NOMO-1 (cell line): ENCODE results near the gene IGFBP5.

Experiments
- DNase-seq, 2 experiments: peaks; one replicate each; lab custom pipeline; 2025; ENCODE audit not compliant: unreplicated experiment in 2 of 2; lab: John Stamatoyannopoulos, UW

Gene IGFBP5

GRCh38 chr2:216670266-216671080 is 24.9 kb downstream of the IGFBP5 start:
- no peak for DNase-seq

- DNase-seq, result peak; percentile 26 to 50
These were observed 28.7 kb downstream of the IGFBP5 start for GRCh38 chr2:216666461-216667233.

DNA sequence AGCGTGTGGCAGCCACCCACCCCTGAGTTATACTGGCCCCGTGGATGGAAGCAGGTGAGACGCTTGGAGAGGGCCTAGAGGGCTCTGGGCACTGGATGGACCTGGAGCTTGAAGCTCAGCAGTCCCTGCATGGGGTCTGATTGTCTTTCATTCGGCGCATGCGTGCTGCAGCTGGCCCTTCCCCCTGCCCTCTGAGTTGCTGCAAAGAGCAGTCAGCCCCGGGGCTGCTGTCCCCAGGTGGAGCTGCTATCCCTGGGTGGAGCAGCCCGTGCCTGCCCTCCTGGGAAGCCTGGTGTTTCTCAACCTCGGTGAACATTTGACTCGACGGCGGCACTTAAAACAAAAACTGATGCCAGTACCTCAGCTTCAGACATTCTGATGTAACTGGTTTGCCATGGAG is 29.6 kb downstream of the IGFBP5 start:
- DNase-seq, result no peak

GRCh38 chr2:216665242-216665641 is 30.1 kb downstream of the IGFBP5 start:
- DNase-seq, result no peak

DNA sequence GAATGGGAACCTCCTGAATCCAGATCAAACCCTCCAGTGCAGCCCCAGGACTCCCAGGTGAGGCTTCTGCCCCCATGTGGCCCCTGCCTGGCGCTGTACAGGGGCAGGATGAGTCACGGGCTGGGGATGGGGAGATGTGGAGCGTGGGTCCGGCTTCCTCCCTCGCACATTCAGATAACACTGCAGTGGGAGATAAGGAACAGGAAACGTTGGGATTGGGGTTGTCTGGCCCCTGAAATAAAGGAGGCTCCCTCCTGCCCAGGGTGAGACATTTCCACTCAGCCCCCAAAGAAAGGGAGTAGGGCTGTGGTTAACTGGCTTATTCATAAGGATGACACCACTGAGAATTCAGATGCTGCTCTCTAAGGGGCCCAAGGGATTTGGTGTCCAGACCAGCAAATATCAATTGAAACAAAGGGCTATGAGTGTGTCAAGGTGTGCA is 30.7 kb downstream of the IGFBP5 start:
- no peak for DNase-seq

DNA sequence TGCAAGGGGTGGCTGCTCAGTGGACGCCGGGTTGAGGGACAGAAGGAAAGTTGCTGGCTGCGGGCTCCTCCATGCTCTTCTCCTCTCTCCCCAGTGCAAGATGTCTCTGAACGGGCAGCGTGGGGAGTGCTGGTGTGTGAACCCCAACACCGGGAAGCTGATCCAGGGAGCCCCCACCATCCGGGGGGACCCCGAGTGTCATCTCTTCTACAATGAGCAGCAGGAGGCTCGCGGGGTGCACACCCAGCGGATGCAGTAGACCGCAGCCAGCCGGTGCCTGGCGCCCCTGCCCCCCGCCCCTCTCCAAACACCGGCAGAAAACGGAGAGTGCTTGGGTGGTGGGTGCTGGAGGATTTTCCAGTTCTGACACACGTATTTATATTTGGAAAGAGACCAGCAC is 31.5 kb downstream of the IGFBP5 start:
- no peak for DNase-seq

DNA sequence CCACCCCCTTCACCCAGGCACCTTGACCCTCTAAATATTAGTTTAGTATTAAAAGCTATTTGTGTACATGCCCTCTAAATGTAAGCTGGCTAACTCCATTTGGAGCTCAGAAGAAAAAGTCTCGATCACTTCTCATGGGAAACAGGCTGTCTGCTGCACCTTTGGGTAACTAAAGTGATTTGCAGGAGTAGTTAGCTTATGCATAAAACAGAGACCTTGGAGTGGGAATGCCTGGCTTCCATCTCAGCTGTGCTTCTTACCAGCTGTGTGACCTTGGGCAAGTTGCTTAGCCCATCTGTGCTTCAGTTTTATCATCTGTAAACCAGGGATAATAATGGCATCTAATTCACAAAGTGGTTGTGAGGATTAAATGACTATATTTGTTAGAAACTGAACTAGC is 32.2 kb downstream of the IGFBP5 start:
- no peak for DNase-seq

GRCh38 chr2:216661639-216662375 is 33.5 kb downstream of the IGFBP5 start:
- no peak for DNase-seq

- DNase-seq, result no peak
These were observed 34.3 kb downstream of the IGFBP5 start for GRCh38 chr2:216661051-216661450.

- DNase-seq, result no peak
These were observed 34.9 kb downstream of the IGFBP5 start for GRCh38 chr2:216660496-216660895.

DNA sequence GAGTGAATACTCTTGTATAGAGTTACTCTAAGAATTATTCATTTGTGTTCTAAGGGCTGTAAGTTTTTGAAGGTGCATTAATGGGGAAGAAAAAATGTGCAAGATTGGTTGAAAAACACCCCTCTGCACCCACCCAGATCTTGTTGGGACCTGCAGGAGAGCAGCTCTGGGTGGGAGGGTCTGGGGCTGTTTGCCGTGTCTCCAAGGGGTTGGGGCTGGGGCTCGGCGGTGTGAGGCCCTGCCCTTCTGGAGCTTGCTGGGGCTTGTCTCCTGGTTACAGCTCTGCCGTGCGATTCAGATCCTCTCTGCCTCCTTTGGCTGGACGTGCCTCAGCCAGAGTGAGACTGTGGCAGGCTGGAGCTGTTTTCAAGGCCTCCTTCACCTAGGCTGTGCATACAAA is 36.1 kb downstream of the IGFBP5 start:
- no peak for DNase-seq

- no peak for DNase-seq
These were observed 36.6 kb downstream of the IGFBP5 start for GRCh38 chr2:216658757-216659156.

DNA sequence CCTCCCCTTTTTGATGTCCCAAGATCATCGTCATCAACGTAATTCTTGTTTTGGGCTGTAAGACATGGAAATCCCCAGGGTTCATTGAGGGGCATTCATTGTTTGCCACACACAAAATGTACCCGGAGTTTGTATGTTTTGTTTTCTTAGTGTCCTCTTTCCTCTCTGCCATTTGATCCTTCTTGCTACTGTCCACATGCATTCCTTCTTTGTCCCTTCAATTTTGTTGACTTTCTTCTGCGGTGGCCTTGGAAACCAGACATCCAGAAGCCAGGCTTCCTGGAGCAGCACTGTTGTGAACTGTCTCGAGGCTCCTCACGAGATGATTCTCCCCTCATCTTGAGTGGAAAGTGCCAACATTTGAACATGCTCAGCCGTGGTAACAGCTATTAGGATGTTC is 37.4 kb downstream of the IGFBP5 start:
- no peak for DNase-seq

- DNase-seq, result no peak
These were observed 38.1 kb downstream of the IGFBP5 start for GRCh38 chr2:216657086-216657855.

DNA sequence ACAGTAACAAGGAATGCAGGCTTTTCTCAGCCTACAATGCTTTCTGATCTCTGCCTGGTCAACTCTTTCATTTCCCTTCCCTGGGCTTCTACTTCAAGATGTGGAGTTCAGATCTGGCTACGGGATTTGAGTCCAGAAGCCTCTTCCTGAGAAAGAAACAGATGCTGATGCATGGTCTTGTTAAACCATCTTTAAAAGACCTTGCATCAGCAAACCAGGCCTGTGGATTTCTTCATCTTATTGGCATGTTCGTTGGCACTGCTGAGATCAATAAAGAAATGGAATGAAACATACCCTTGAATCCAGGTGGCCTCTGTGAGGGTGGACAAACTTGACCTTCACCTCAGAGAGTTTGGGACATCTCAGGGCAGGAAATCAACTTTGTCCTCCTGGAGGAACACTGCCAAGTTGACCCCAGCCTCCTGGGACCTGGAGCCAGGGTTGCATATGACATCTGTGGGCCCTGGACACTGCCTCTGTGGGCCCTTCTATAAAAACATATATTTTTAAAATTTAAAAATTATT is 40.8 kb downstream of the IGFBP5 start:
- no peak for DNase-seq

DNA sequence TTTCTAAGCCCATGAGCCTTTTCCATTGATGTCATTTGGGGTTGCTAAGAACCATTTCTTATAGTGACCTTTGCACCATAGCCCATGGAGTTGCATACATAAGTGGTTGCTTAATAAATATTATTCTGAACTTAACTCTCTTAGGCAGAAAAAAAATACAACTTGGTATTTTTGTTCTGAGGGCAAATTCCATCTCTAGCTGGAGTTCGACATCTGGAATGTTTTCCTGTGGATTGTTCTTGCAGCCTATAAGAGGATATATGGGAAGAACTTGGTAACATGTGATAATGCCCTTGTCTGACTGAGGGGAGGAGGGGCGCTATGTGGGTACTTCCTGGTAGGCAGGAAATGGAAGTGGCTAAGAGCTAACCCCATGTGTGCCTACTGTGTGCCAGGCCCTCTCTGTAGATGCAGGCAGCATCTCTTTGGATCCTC is 41.4 kb downstream of the IGFBP5 start:
- DNase-seq, result peak in 1 of 2 experiments; percentile 1

DNA sequence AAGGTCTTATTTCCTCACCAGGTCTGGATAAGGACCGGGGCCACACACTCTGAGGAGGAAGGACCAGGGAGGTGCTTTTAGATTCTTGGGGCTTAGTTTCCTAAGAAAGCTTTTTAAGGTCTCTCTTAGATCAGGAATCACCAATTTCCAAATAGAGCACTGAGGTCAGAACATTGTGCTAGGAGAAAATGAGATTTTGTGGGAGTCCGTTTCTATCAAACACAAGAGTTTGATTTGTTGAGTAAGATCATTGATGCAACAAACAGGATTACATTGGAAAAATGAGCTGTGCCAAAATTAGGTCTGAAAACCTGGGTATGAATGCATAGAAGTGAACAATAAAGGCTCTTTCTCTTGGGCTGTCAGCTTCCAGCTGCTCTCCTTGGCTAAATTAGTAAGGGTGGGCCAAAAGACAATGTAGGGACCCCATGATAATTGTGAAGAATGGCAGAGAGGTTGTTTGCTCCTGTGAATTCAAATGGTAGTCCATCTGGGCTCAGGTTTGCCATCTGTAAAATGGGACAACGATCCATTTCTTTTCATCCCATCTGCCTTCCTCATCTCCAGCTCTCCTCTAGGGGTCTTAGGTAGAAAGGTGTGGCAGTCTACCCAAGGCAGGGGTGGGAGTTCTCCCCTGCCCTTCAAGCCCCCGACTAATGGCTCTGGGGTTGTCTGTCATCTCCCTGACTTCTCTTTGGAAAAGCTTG is 42.1 kb downstream of the IGFBP5 start:
- DNase-seq, result no peak

GRCh38 chr2:216652566-216652965 is 42.8 kb downstream of the IGFBP5 start:
- no peak for DNase-seq

DNA sequence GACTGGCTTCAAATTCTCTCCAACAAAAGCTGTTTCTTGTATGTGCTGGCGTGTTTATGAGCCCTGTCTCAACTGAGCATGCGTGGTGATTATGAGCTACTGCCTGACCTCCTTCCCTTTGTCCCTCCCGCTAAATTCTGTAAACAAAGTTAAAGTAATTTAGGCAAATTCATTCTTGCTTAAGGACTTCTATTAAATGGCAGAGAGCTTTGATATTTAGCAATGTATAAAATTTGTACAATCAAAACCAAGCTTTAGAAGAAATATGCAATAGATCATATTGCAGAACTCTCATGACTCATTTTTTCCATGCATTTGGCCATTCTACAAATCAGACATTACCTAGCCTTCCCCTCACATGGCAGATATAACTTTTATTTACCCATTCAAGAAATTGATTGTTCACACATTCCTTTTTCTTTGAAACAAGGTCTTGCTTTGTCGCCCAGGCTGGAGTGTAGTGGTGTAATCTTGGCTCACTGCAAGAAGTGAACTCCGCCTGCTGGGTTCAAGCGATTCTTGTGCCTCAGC is 43.9 kb downstream of the IGFBP5 start:
- DNase-seq, result no peak
